Measurements from ENCODE around the gene CDKN2B.

- TF ChIP-seq POLR2A (IDR thresholded peaks at IDR 0.05; ENCODE audit: low read length) = no peak
- TF ChIP-seq EHF (CRISPR knock-in tag; IDR thresholded peaks at IDR 0.05) = no peak
- TF ChIP-seq RAD21 (conservative IDR thresholded peaks at IDR 0.05 in 1 of 2, IDR thresholded peaks at IDR 0.05 in 1 of 2) = no peak
- no peak for TF ChIP-seq CTCF (IDR thresholded peaks at IDR 0.05)
- TF ChIP-seq ESRRA (IDR thresholded peaks at IDR 0.05; ENCODE audit: borderline replicate concordance, low read length) = no peak
- TF ChIP-seq, protein P1, sequence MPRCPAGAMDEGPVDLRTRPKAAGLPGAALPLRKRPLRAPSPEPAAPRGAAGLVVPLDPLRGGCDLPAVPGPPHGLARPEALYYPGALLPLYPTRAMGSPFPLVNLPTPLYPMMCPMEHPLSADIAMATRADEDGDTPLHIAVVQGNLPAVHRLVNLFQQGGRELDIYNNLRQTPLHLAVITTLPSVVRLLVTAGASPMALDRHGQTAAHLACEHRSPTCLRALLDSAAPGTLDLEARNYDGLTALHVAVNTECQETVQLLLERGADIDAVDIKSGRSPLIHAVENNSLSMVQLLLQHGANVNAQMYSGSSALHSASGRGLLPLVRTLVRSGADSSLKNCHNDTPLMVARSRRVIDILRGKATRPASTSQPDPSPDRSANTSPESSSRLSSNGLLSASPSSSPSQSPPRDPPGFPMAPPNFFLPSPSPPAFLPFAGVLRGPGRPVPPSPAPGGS (IDR thresholded peaks at IDR 0.05) = no peak
- TF ChIP-seq NR3C1 (IDR thresholded peaks at IDR 0.05) = no peak
Measured at GRCh38 chr9:22055090-22055489, 46.0 kb upstream of the CDKN2B start.
